Body of pancreas (tissue), 4 donors: ENCODE data around the gene SLC3A2. TPM values are rescaled to one million over a fixed set of nuclear protein-coding genes. Genes with fewer than 3 reads are reported as not detected.
"Not testable (repeated sequence)": the region's sequence is repeated elsewhere in the genome, so short reads cannot be mapped to it uniquely, and the experiment has no call there.

Experiments
- ATAC-seq: fragments of 150-250 bp; one replicate; pipeline ENCODE4 v1.9.1; 2016
- DNase-seq, 4 donors: peaks; one replicate each; pipeline ENCODE4 v3.0.0-alpha.2; 2019
- H3K27ac ChIP-seq, 4 donors: fragments of 200-600 bp; sonication (generic); 1 replicate in 3 of 4; 2 replicates in 1 of 4; pipeline versions ENCODE4 v1.5.1 to v1.6.1; 2016 to 2019; ENCODE audit warnings: mild to moderate bottlenecking in 1 of 4, mixed read lengths in 1 of 4, moderate library complexity in 1 of 4
- H3K27me3 ChIP-seq, 2 donors: fragments of 200-600 bp; sonication (generic); one replicate each; pipeline ENCODE4 v1.6.0; 2016; ENCODE audit warnings: mild to moderate bottlenecking in 1 of 2
- H3K36me3 ChIP-seq, 2 donors: fragments of 200-600 bp; sonication (generic); replicated peaks in 1 of 2; 2 replicates each; pipeline ENCODE4 v1.5.1; 2016; ENCODE audit warnings: low read depth in 2 of 2; ENCODE audit not compliant: insufficient read depth in 1 of 2
- H3K4me1 ChIP-seq: fragments of 200-600 bp; sonication (generic); one replicate; pipeline ENCODE4 v1.6.0; 2016
- H3K4me3 ChIP-seq, 2 donors: fragments of 200-600 bp; sonication (generic); 1 replicate in 1 of 2; 2 replicates in 1 of 2; pipeline ENCODE4 v1.5.1; 2016 to 2019
- H3K9me3 ChIP-seq, 3 donors: fragments of 200-600 bp; sonication (generic); 1 replicate in 2 of 3; 2 replicates in 1 of 3; pipeline ENCODE4 v1.5.1; 2016
- CTCF ChIP-seq, 7 experiments: fragments of 450-650 bp in 4 of 7; fragments of 200-600 bp in 3 of 7; sonication (generic) in 3 of 7; IDR thresholded peaks; one replicate each; pipeline ENCODE4 v1.5.1; 2016 to 2019; ENCODE audit warnings: antibody characterized with exemption in 7 of 7
- POLR2A ChIP-seq, 3 donors: fragments of 450-650 bp; IDR thresholded peaks; one replicate each; pipeline ENCODE4 v1.6.1; 2016; ENCODE audit warnings: antibody characterized with exemption in 3 of 3, mild to moderate bottlenecking in 2 of 3
- WGBS, 2 donors: methylation state at CpG; one replicate each; pipeline ENCODE4 v1.1.5; 2017; 5-methylcytosine and 5-hydroxymethylcytosine counted together
- intact Hi-C: fragments of 100-400 bp; cut with DNase I; formaldehyde crosslinking; loops from one replicate; pipeline ENCODE4 v1.15.1; 2023
- total RNA-seq, 2 donors: library from RNA; depleted of rRNA; stranded (reverse); fragments of >200 nt; gene quantifications; one replicate each; pipeline ENCODE4 v1.1.0, GENCODE V29; 2016

Gene SLC3A2
- total RNA-seq, 2 donors from 2014 or later: 75.5 to 108 TPM

- no peak for TF ChIP-seq CTCF (IDR thresholded peaks at IDR 0.05)
- TF ChIP-seq POLR2A (IDR thresholded peaks at IDR 0.05): no peak
- no peaks in the 10 kb centered on the region for H3K27me3 ChIP-seq
- peak overlapping the region in 1 of 2 donors; percentile 26 for H3K4me3 ChIP-seq
- DNase-seq (peak in 1 of 4 donors; percentile 34), ATAC-seq (peak; percentile 4)
- H3K9me3 ChIP-seq: no peaks in the 10 kb centered on the region
- peak overlapping the region; percentile 76 to 98 (median 96) for H3K27ac ChIP-seq
- peaks cover 35% of the 10 kb centered on the region for H3K4me1 ChIP-seq
- intact Hi-C loops: no loop called here
- no peaks in the 10 kb centered on the region for H3K36me3 ChIP-seq
- WGBS, 2 donors: 21 to 40% methylated on average over 19 to 30 of the region's 30 CpGs
These were observed 38.4 kb upstream of the SLC3A2 start for GRCh38 chr11:62842171-62842741.

DNA sequence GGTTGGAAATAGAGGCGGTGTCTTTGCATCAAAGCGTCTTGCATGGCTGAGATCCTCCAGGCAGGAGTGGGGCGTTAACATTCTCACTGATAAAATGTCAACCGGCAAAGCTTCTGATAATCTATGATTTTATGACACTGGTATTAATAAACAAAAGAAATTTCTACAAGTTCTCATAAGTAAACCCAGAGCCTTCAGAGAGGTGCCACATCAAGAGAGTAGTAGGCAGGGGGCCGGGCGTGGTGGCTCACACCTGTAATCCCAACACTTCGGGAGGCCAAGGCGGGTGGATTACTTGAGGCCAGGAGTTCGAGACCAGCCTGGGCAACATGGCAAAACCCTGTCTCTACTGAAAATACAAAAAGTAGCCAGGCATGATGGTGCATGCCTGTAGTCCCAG is 37.8 kb upstream of the SLC3A2 start:
- ATAC-seq, H3K27me3 ChIP-seq, H3K36me3 ChIP-seq, intact Hi-C loops, H3K4me3 ChIP-seq, H3K9me3 ChIP-seq, DNase-seq: not testable (repeated sequence)
- peak overlapping the region in 3 of 4 donors; percentile 76 to 98 (median 96) for H3K27ac ChIP-seq
- WGBS, 2 donors: 84 to 93% methylated on average over 8 to 9 of the region's 9 CpGs
- peaks cover 30% of the 10 kb centered on the region for H3K4me1 ChIP-seq

DNA sequence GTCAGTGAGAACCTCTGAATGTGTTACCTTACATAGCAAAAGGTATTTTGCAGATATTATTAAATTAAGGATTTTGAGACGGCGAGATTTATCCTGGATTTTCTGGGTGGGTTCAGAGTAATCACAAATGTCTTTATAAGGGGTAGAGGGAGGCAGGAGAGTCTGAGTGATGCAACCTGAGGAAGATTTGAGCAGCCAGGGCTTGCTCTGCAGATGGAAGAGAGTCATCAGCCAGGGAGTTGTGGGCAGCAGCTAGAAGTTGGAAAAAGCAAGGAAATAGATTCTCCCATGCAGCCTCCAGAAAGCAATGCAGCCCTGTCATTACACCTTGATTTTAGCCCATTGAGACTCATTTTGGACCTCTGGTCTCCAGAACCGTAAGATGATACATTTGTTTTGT is 37.2 kb upstream of the SLC3A2 start:
- Histone ChIP-seq H3K4me1 (peaks cover 25% of the 10 kb centered on the region), H3K4me3 (no peak overlapping the region), H3K9me3 (no peaks in the 10 kb centered on the region), H3K36me3 (no peaks in the 10 kb centered on the region), H3K27ac (no peak overlapping the region), H3K27me3 (no peaks in the 10 kb centered on the region)
- no peak for TF ChIP-seq CTCF (IDR thresholded peaks at IDR 0.05)
- no peak for TF ChIP-seq POLR2A (IDR thresholded peaks at IDR 0.05)
- ATAC-seq (no peak), DNase-seq (no peak)
- intact Hi-C loops: no loop called here
- 91 to 96% methylated on average over 3 of the region's 3 CpGs for WGBS, 2 donors

- ATAC-seq (no peak), DNase-seq (no peak)
- Histone ChIP-seq H3K27ac (no peak overlapping the region), H3K36me3 (no peaks in the 10 kb centered on the region), H3K9me3 (no peaks in the 10 kb centered on the region), H3K27me3 (no peaks in the 10 kb centered on the region), H3K4me1 (peaks cover 18% of the 10 kb centered on the region), H3K4me3 (no peak overlapping the region)
- intact Hi-C loops: no loop called here
- 91 to 95% methylated on average over 3 of the region's 3 CpGs for WGBS, 2 donors
- TF ChIP-seq CTCF (IDR thresholded peaks at IDR 0.05) (no peak), POLR2A (IDR thresholded peaks at IDR 0.05) (no peak)
These were observed 36.5 kb upstream of the SLC3A2 start for GRCh38 chr11:62844154-62844553.

GRCh38 chr11:62846177-62846576 is 34.5 kb upstream of the SLC3A2 start:
- TF ChIP-seq CTCF (IDR thresholded peaks at IDR 0.05) (no peak), POLR2A (IDR thresholded peaks at IDR 0.05) (no peak)
- DNase-seq: no peak
- Histone ChIP-seq H3K9me3 (no peaks in the 10 kb centered on the region), H3K27me3 (no peaks in the 10 kb centered on the region), H3K4me1 (peaks cover 10% of the 10 kb centered on the region), H3K27ac (no peak overlapping the region), H3K4me3 (no peak overlapping the region), H3K36me3 (no peaks in the 10 kb centered on the region)
- ATAC-seq: no peak
- intact Hi-C loops: no loop called here
- 64 to 65% methylated on average over 3 of the region's 3 CpGs for WGBS, 2 donors
